ENCODE data around the gene PCSK9.

PCSK9 gene

GRCh38 chr1:55039342-55040082 lies at the start of gene PCSK9:
Gene PCSK9, plus strand, starts transcription at chr1:55039548. Its CDS starts 290 bp downstream, at chr1:55039838.
- DNase-seq: no peak

GRCh38 chr1:54989968-54990810 lies 49.2 kb upstream of the PCSK9 start:
- no peak for DNase-seq

GRCh38 chr1:54990916-54991315 lies 48.4 kb upstream of the PCSK9 start:
- no peak for DNase-seq

- DNase-seq: no peak
These were observed 47.4 kb upstream of the PCSK9 start for GRCh38 chr1:54991939-54992338.

GRCh38 chr1:54993140-54993539 lies 46.2 kb upstream of the PCSK9 start:
- no peak for DNase-seq

GRCh38 chr1:54994355-54994990 lies 44.9 kb upstream of the PCSK9 start:
- no peak for DNase-seq

GRCh38 chr1:54995013-54995760 lies 44.2 kb upstream of the PCSK9 start:
- DNase-seq: no peak

- peak in 1 of 2 donors; percentile 17 for DNase-seq
These were observed 43.5 kb upstream of the PCSK9 start for GRCh38 chr1:54995835-54996234.

GRCh38 chr1:54996359-54996868 lies 42.9 kb upstream of the PCSK9 start:
- DNase-seq: peak; percentile 84 to 90

- DNase-seq: no peak
These were observed 42.3 kb upstream of the PCSK9 start for GRCh38 chr1:54996869-54997710.

GRCh38 chr1:54997711-54997986 lies 41.7 kb upstream of the PCSK9 start:
- no peak for DNase-seq

- no peak for DNase-seq
These were observed 41.2 kb upstream of the PCSK9 start for GRCh38 chr1:54998100-54998499.

- DNase-seq: no peak
These were observed 40.7 kb upstream of the PCSK9 start, which contains the start of gene BSND for GRCh38 chr1:54998677-54999076. Gene BSND, plus strand, starts transcription at chr1:54998933. Its CDS starts 254 bp downstream, at chr1:54999187.

- DNase-seq: no peak
These were observed 39.0 kb upstream of the PCSK9 start for GRCh38 chr1:55000110-55001085.

- no peak for DNase-seq
These were observed 38.0 kb upstream of the PCSK9 start for GRCh38 chr1:55001311-55001710.

GRCh38 chr1:55002686-55003085 lies 36.7 kb upstream of the PCSK9 start:
- DNase-seq: no peak

GRCh38 chr1:55005351-55006140 lies 33.8 kb upstream of the PCSK9 start:
- DNase-seq: no peak

- no peak for DNase-seq
These were observed 32.4 kb upstream of the PCSK9 start for GRCh38 chr1:55006931-55007330.

GRCh38 chr1:55007625-55008024 lies 31.7 kb upstream of the PCSK9 start:
- DNase-seq: no peak
